Measurements from ENCODE around the gene ATL2.
A peak's percentile ranks its signal among the peaks of the same experiment; 100 is the strongest.
"Not testable (repeated sequence)": the region's sequence is repeated elsewhere in the genome, so short reads cannot be mapped to it uniquely, and the experiment has no call there.

ATL2 gene

GRCh38 chr2:38293152-38293865 is 83.8 kb downstream of the ATL2 start:
- H3K4me3 ChIP-seq (replicated peaks in 1 of 2; ENCODE audit: low read depth in 2 of 2, low read length in 2 of 2), result no peak overlapping the region
- peak in 1 of 2 donors; percentile 17 for DNase-seq (ENCODE audit: low read depth in 2 of 2)
- TF ChIP-seq CTCF (IDR thresholded peaks at IDR 0.05; ENCODE audit: low read depth, low read length), result no peak

DNA sequence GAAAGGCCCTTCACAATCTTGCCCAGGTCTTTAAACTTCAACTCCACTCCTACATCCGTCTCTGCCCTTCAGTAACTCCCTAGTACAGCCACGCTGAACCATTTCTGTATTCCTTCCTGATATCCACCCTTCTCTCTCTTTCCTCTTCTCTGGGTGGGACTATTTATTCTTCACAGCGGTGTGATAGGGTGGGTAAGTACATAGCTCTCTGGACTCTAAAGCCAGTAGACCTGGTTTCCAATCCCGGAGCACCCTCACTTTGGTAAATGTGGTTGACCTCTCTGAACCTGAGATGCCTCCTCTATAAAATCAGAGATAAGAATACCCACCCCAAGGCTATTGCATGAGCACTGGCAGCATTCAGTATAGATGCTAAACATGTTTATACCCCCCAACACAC is 86.7 kb downstream of the ATL2 start:
- TF ChIP-seq CTCF (IDR thresholded peaks at IDR 0.05; ENCODE audit: low read depth, low read length), result no peak
- no peak for DNase-seq (ENCODE audit: low read depth in 2 of 2)
- no peak overlapping the region for H3K4me3 ChIP-seq (replicated peaks in 1 of 2; ENCODE audit: low read depth in 2 of 2, low read length in 2 of 2)

- TF ChIP-seq CTCF (IDR thresholded peaks at IDR 0.05; ENCODE audit: low read depth, low read length), result no peak
- no peak overlapping the region for H3K4me3 ChIP-seq (replicated peaks in 1 of 2; ENCODE audit: low read depth in 2 of 2, low read length in 2 of 2)
- no peak for DNase-seq (ENCODE audit: low read depth in 2 of 2)
Measured at GRCh38 chr2:38284971-38285370, 92.1 kb downstream of the ATL2 start.

- no peak overlapping the region for H3K4me3 ChIP-seq (replicated peaks in 1 of 2; ENCODE audit: low read depth in 2 of 2, low read length in 2 of 2)
- no peak for DNase-seq (ENCODE audit: low read depth in 2 of 2)
- TF ChIP-seq CTCF (IDR thresholded peaks at IDR 0.05; ENCODE audit: low read depth, low read length), result no peak
Measured at GRCh38 chr2:38281095-38281742, 95.9 kb downstream of the ATL2 start.

GRCh38 chr2:38279201-38279600 is 97.9 kb downstream of the ATL2 start:
- TF ChIP-seq CTCF (IDR thresholded peaks at IDR 0.05; ENCODE audit: low read depth, low read length), result no peak
- no peak for DNase-seq (ENCODE audit: low read depth in 2 of 2)
- H3K4me3 ChIP-seq (replicated peaks in 1 of 2; ENCODE audit: low read depth in 2 of 2, low read length in 2 of 2), result no peak overlapping the region

- H3K4me3 ChIP-seq (replicated peaks in 1 of 2; ENCODE audit: low read depth in 2 of 2, low read length in 2 of 2); DNase-seq (ENCODE audit: low read depth in 2 of 2): not testable (repeated sequence)
Measured at GRCh38 chr2:38278117-38278438, 99.0 kb downstream of the ATL2 start.

GRCh38 chr2:38277245-38278116 is 99.6 kb downstream of the ATL2 start:
- no peak for DNase-seq (ENCODE audit: low read depth in 2 of 2)
- no peak for TF ChIP-seq CTCF (IDR thresholded peaks at IDR 0.05; ENCODE audit: low read depth, low read length)
- H3K4me3 ChIP-seq (replicated peaks in 1 of 2; ENCODE audit: low read depth in 2 of 2, low read length in 2 of 2), result no peak overlapping the region

Data from cardiac fibroblast (primary cell).